A673 (cell line): ENCODE results near the gene HSPB2. TPM values are rescaled to one million over a fixed set of nuclear protein-coding genes. Genes with fewer than 3 reads are reported as not detected.

ENCODE experiments used
- BruUV-seq: library from RNA; stranded (reverse); fragments of 400-500 nt; replicated peaks from 2 replicates; lab custom pipeline; 2021; lab: Mats Ljungman, UMichigan
- CTCF ChIA-PET: fragments of 300-600 bp; sonication (Branson Sonifier 250); formaldehyde crosslinking; loops from one replicate; lab custom pipeline; 2022; ENCODE audit warnings: antibody characterized with exemption; lab: Charles Lee
- POLR2A ChIA-PET: fragments of 300-600 bp; sonication (Branson Sonifier 250); formaldehyde crosslinking; loops from one replicate; lab custom pipeline; 2022; ENCODE audit warnings: antibody characterized with exemption; ENCODE audit not compliant: low non-redundant PET; lab: Charles Lee
- DNase-seq: peaks from one replicate; pipeline ENCODE4 v3.0.0-alpha.2; 2015; ENCODE audit warnings: low spot score
- H3K27ac ChIP-seq: fragments of 200-600 bp; sonication (generic); 2 replicates; pipeline ENCODE4 v1.5.1; 2016; ENCODE audit warnings: mixed run types, low read depth, mild to moderate bottlenecking, mixed read lengths, antibody characterized with exemption, low read length; ENCODE audit not compliant: poor library complexity, severe bottlenecking
- H3K27me3 ChIP-seq: fragments of 200-600 bp; sonication (generic); replicated peaks from 2 replicates; pipeline ENCODE4 v1.6.1; 2017; ENCODE audit warnings: mixed run types, low read depth, mild to moderate bottlenecking, mixed read lengths, antibody characterized with exemption, low read length; ENCODE audit not compliant: insufficient read depth, poor library complexity
- H3K36me3 ChIP-seq: fragments of 200-600 bp; sonication (generic); 2 replicates; pipeline ENCODE4 v1.6.1; 2016; ENCODE audit warnings: mixed run types, mild to moderate bottlenecking, mixed read lengths, antibody characterized with exemption, low read length; ENCODE audit not compliant: insufficient read depth, poor library complexity, severe bottlenecking
- H3K4me1 ChIP-seq: fragments of 200-600 bp; sonication (generic); 2 replicates; pipeline ENCODE4 v1.6.1; 2017; ENCODE audit warnings: mixed run types, mild to moderate bottlenecking, mixed read lengths, antibody characterized with exemption, low read length; ENCODE audit not compliant: insufficient read depth, poor library complexity, severe bottlenecking
- H3K4me3 ChIP-seq: fragments of 200-600 bp; sonication (generic); 2 replicates; pipeline ENCODE4 v1.5.1; 2016; ENCODE audit warnings: low read depth, mixed run types, mild to moderate bottlenecking, mixed read lengths, low read length; ENCODE audit not compliant: poor library complexity, severe bottlenecking
- H3K9me3 ChIP-seq: fragments of 200-600 bp; sonication (generic); 2 replicates; pipeline ENCODE4 v1.6.1; 2016; ENCODE audit warnings: mixed run types, low read depth, mild to moderate bottlenecking, mixed read lengths, antibody characterized with exemption, low read length; ENCODE audit not compliant: poor library complexity, severe bottlenecking
- EZH2 ChIP-seq: fragments of 200-600 bp; sonication (generic); IDR thresholded peaks from 2 replicates; pipeline ENCODE4 v1.6.1; 2017; ENCODE audit warnings: borderline replicate concordance, low read depth, mild to moderate bottlenecking, mixed read lengths, antibody characterized with exemption, low read length; ENCODE audit not compliant: poor library complexity, severe bottlenecking
- intact Hi-C: fragments of 100-400 bp; cut with micrococcal nuclease; formaldehyde crosslinking; loops from one replicate; pipeline ENCODE4 v1.10.0; 2022; ENCODE audit not compliant: unreplicated experiment
- total RNA-seq: library from RNA; stranded (reverse); gene quantifications from 2 replicates; pipeline ENCODE4 v1.2.3, GENCODE V29; 2021
- TF ChIP-seq, protein P1 (sequence below): fragments of 300-800, 200-600 bp; sonication (generic); conservative IDR thresholded peaks from 2 replicates; pipeline ENCODE4 v1.5.1; 2017; ENCODE audit warnings: low read depth, mild to moderate bottlenecking, antibody characterized with exemption, low read length, moderate library complexity, mixed read lengths

The HSPB2 gene
- total RNA-seq, 1 experiment from 2014 or later, result not detected

- Histone ChIP-seq H3K4me3 (no peak overlapping the region), H3K27me3 (no peaks in the 10 kb centered on the region), H3K36me3 (no peaks in the 10 kb centered on the region), H3K9me3 (no peaks in the 10 kb centered on the region), H3K4me1 (no peaks in the 10 kb centered on the region), H3K27ac (no peak overlapping the region)
- no TSS peak for BruUV-seq
- TF ChIP-seq, protein P1, sequence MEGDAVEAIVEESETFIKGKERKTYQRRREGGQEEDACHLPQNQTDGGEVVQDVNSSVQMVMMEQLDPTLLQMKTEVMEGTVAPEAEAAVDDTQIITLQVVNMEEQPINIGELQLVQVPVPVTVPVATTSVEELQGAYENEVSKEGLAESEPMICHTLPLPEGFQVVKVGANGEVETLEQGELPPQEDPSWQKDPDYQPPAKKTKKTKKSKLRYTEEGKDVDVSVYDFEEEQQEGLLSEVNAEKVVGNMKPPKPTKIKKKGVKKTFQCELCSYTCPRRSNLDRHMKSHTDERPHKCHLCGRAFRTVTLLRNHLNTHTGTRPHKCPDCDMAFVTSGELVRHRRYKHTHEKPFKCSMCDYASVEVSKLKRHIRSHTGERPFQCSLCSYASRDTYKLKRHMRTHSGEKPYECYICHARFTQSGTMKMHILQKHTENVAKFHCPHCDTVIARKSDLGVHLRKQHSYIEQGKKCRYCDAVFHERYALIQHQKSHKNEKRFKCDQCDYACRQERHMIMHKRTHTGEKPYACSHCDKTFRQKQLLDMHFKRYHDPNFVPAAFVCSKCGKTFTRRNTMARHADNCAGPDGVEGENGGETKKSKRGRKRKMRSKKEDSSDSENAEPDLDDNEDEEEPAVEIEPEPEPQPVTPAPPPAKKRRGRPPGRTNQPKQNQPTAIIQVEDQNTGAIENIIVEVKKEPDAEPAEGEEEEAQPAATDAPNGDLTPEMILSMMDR, result no peak
- TF ChIP-seq EZH2, result no peak
- DNase-seq, result no peak
- ChIA-PET CTCF (no interaction called here), POLR2A (interaction anchor here (0.6 kb wide), 1 partner anchor 622 kb away, joined by 3 read pairs; no protein-coding TSS in a partner anchor)
- intact Hi-C loops, result no loop called here
Measured at GRCh38 chr11:111961389-111962300, 49.1 kb downstream of the HSPB2 start.

Other genes starting within 250 kb of the HSPB2 start
- 72.2 and 80.0 TPM in 2 replicates for gene PPP2R1B, start 146.3 kb upstream of the HSPB2 start, total RNA-seq
- 56.8 and 61.0 TPM in 2 replicates for gene ALG9, start 41.2 kb upstream of the HSPB2 start, total RNA-seq
- 5.4 TPM in 2 replicates for gene FDXACB1, start 33.6 kb upstream of the HSPB2 start, total RNA-seq
- 16.5 and 16.9 TPM in 2 replicates for gene CFAP68, start 33.2 kb upstream of the HSPB2 start, total RNA-seq
- 0.87 and 1.6 TPM in 2 replicates for gene CRYAB, start 964 bp upstream of the HSPB2 start, total RNA-seq
- 1.4 and 1.5 TPM in 2 replicates for gene C11orf52, start 6.2 kb downstream of the HSPB2 start, total RNA-seq
- 22.4 and 24.6 TPM in 2 replicates for gene DIXDC1, start 24.6 kb downstream of the HSPB2 start, total RNA-seq
- 90.8 and 94.1 TPM in 2 replicates for gene DLAT, start 112.7 kb downstream of the HSPB2 start, total RNA-seq
- gene PIH1D2, start 161.3 kb downstream of the HSPB2 start, total RNA-seq, result 2.8 and 4.3 TPM in 2 replicates
- 30.4 and 32.8 TPM in 2 replicates for gene NKAPD1, start 161.6 kb downstream of the HSPB2 start, total RNA-seq
- gene TIMM8B, start 174.0 kb downstream of the HSPB2 start, total RNA-seq, result 97.7 and 99.6 TPM in 2 replicates
- gene SDHD, start 174.1 kb downstream of the HSPB2 start, total RNA-seq, result 119 and 135 TPM in 2 replicates